HEK293 (cell line): ENCODE results near the gene RASA3.

ENCODE experiments used
- CTCF ChIA-PET: fragments of 350-600 bp; formaldehyde crosslinking; extraction: SDS; loops from one replicate; lab custom pipeline; 2021; ENCODE audit warnings: antibody characterized with exemption; lab: Yijun Ruan, JAX
- POLR2A ChIA-PET: fragments of 300-600 bp; formaldehyde crosslinking; extraction: SDS; loops from one replicate; lab custom pipeline; 2020; ENCODE audit warnings: antibody characterized with exemption, inconsistent platforms; lab: Yijun Ruan, JAX
- H3K27ac ChIP-seq: fragments of 200-500 bp; sonication (Bioruptor generic); 2 replicates; pipeline ENCODE4 v1.5.1; 2014; ENCODE audit warnings: low read depth, low read length, control low read depth, inconsistent platforms; ENCODE audit errors: extremely low read depth
- H3K36me3 ChIP-seq, 2 experiments: fragments of 200-500 bp in 1 of 2; sonication (Bioruptor generic) in 1 of 2; 1 replicate in 1 of 2; 2 replicates in 1 of 2; pipeline ENCODE4 v1.5.1; 2014 to 2017; ENCODE audit warnings: inconsistent platforms in 2 of 2, low read length in 2 of 2; ENCODE audit not compliant: control insufficient read depth in 2 of 2, insufficient read depth in 1 of 2
- H3K4me1 ChIP-seq: fragments of 200-500 bp; sonication (Bioruptor generic); 2 replicates; pipeline ENCODE4 v1.5.1; 2014; ENCODE audit warnings: mild to moderate bottlenecking, low read length, inconsistent platforms; ENCODE audit not compliant: control insufficient read depth, insufficient read depth
- H3K4me3 ChIP-seq: 2 replicates; pipeline ENCODE4 v1.5.1; 2011; ENCODE audit warnings: low read depth, mild to moderate bottlenecking, control low read depth, low read length, moderate library complexity
- H3K9me3 ChIP-seq: fragments of 200-500 bp; sonication (Bioruptor generic); 2 replicates; pipeline ENCODE4 v1.5.1; 2014; ENCODE audit warnings: low read depth, low read length, inconsistent platforms; ENCODE audit not compliant: control insufficient read depth, insufficient read depth
- ATF2 ChIP-seq: fragments of 450-650 bp; formaldehyde crosslinking; IDR thresholded peaks from 2 replicates; pipeline ENCODE4 v1.5.1; 2016; ENCODE audit warnings: missing biosample characterization, missing genetic modification characterization, low read depth
- GLI4 ChIP-seq: fragments of 450-650 bp; formaldehyde crosslinking; IDR thresholded peaks from 2 replicates; pipeline ENCODE4 v1.5.1; 2016; ENCODE audit warnings: missing biosample characterization, missing genetic modification characterization
- HOXD13 ChIP-seq: sonication (generic); formaldehyde crosslinking; IDR thresholded peaks from 2 replicates; pipeline ENCODE4 v1.8.0; 2022; ENCODE audit warnings: missing genetic modification reagents, borderline replicate concordance
- MEIS1 ChIP-seq: sonication (generic); formaldehyde crosslinking; IDR thresholded peaks from 2 replicates; pipeline ENCODE4 v1.8.1; 2022; ENCODE audit warnings: missing genetic modification reagents, mild to moderate bottlenecking, borderline replicate concordance
- PRDM1 ChIP-seq: fragments of 450-650 bp; formaldehyde crosslinking; IDR thresholded peaks from 2 replicates; pipeline ENCODE4; 2016; ENCODE audit warnings: missing biosample characterization, missing genetic modification characterization
- PRDM4 ChIP-seq: fragments of 450-650 bp; formaldehyde crosslinking; IDR thresholded peaks from 2 replicates; pipeline ENCODE4 v1.5.1; 2017; ENCODE audit warnings: missing biosample characterization, missing genetic modification characterization
- PRDM6 ChIP-seq: fragments of 450-650 bp; formaldehyde crosslinking; IDR thresholded peaks from 2 replicates; pipeline ENCODE4 v1.5.1; 2017; ENCODE audit warnings: missing biosample characterization, missing genetic modification characterization
- SALL2 ChIP-seq: fragments of 450-650 bp; formaldehyde crosslinking; IDR thresholded peaks from 2 replicates; pipeline ENCODE4 v1.5.0; 2017; ENCODE audit warnings: missing biosample characterization, mild to moderate bottlenecking, missing genetic modification characterization, borderline replicate concordance
- SCRT2 ChIP-seq: fragments of 450-650 bp; formaldehyde crosslinking; IDR thresholded peaks from 2 replicates; pipeline ENCODE4 v1.5.1; 2016; ENCODE audit warnings: missing biosample characterization, missing genetic modification characterization
- ZBTB21 ChIP-seq: fragments of 450-650 bp; formaldehyde crosslinking; IDR thresholded peaks from 2 replicates; pipeline ENCODE4 v1.5.1; 2017; ENCODE audit warnings: missing biosample characterization, missing genetic modification characterization
- ZBTB49 ChIP-seq: fragments of 450-650 bp; formaldehyde crosslinking; IDR thresholded peaks from 2 replicates; pipeline ENCODE4 v1.5.1; 2016; ENCODE audit warnings: missing biosample characterization, missing genetic modification characterization, low read depth
- ZNF366 ChIP-seq: fragments of 450-650 bp; formaldehyde crosslinking; conservative IDR thresholded peaks from 2 replicates; pipeline ENCODE4 v1.5.1; 2016; ENCODE audit warnings: missing biosample characterization, missing genetic modification characterization
- ZNF473 ChIP-seq: fragments of 450-650 bp; formaldehyde crosslinking; IDR thresholded peaks from 2 replicates; pipeline ENCODE4 v1.5.1; 2017; ENCODE audit warnings: missing biosample characterization, missing genetic modification characterization
- ZNF518A ChIP-seq: fragments of 450-650 bp; formaldehyde crosslinking; conservative IDR thresholded peaks from 2 replicates; pipeline ENCODE4 v1.5.1; 2016; ENCODE audit warnings: low read depth, missing biosample characterization, missing genetic modification characterization
- ZNF629 ChIP-seq: fragments of 450-650 bp; formaldehyde crosslinking; IDR thresholded peaks from 2 replicates; pipeline ENCODE4 v1.5.1; 2017; ENCODE audit warnings: missing biosample characterization, missing genetic modification characterization
- ZNF658 ChIP-seq: fragments of 450-650 bp; formaldehyde crosslinking; IDR thresholded peaks from 2 replicates; pipeline ENCODE4; 2016; ENCODE audit warnings: missing biosample characterization, missing genetic modification characterization
- ZNF660 ChIP-seq: fragments of 450-650 bp; IDR thresholded peaks from 2 replicates; pipeline ENCODE4 v1.5.1; 2018; ENCODE audit warnings: missing biosample characterization, mild to moderate bottlenecking, missing genetic modification characterization
- ZNF704 ChIP-seq: fragments of 450-650 bp; formaldehyde crosslinking; IDR thresholded peaks from 2 replicates; pipeline ENCODE4 v1.5.1; 2016; ENCODE audit warnings: missing biosample characterization, missing genetic modification characterization
- ZNF777 ChIP-seq: fragments of 450-650 bp; formaldehyde crosslinking; IDR thresholded peaks from 2 replicates; pipeline ENCODE4 v1.5.1; 2017; ENCODE audit warnings: missing biosample characterization, missing genetic modification characterization, borderline replicate concordance
- ZSCAN18 ChIP-seq: fragments of 450-650 bp; formaldehyde crosslinking; IDR thresholded peaks from 2 replicates; pipeline ENCODE4 v1.5.1; 2016; ENCODE audit warnings: missing biosample characterization, missing genetic modification characterization
- ZSCAN23 ChIP-seq: fragments of 450-650 bp; formaldehyde crosslinking; IDR thresholded peaks from 2 replicates; pipeline ENCODE4 v1.5.1; 2016; ENCODE audit warnings: missing biosample characterization, missing genetic modification characterization
- ZSCAN30 ChIP-seq: fragments of 450-650 bp; IDR thresholded peaks from 2 replicates; pipeline ENCODE4 v1.5.1; 2018; ENCODE audit warnings: missing biosample characterization, mild to moderate bottlenecking, missing genetic modification characterization, moderate library complexity

RASA3 gene

GRCh38 chr13:113980489-113981064, 151.8 kb downstream of the RASA3 start:
- TF ChIP-seq ZNF660 (tag by site-specific recombination) (peak; percentile 77), MEIS1 (CRISPR knock-in tag) (no peak), ZNF658 (tag by site-specific recombination) (no peak), SCRT2 (tag by site-specific recombination) (peak; percentile 59), ATF2 (tag by site-specific recombination) (no peak), GLI4 (tag by site-specific recombination) (no peak), ZNF518A (tag by site-specific recombination) (no peak), ZNF777 (tag by site-specific recombination) (no peak), ZSCAN18 (no peak), PRDM6 (tag by site-specific recombination) (no peak), PRDM1 (tag by site-specific recombination) (no peak), ZNF629 (tag by site-specific recombination) (peak; percentile 72), ZNF473 (0 out of 2 replicates have a peak, but pooled peaks have one; percentile 80), SALL2 (tag by site-specific recombination) (no peak), ZNF366 (tag by site-specific recombination) (peak; percentile 87), PRDM4 (no peak), ZNF704 (no peak), ZBTB21 (tag by site-specific recombination) (peak; percentile 85), HOXD13 (CRISPR knock-in tag) (no peak), ZBTB49 (tag by site-specific recombination) (no peak), ZSCAN23 (tag by site-specific recombination) (no peak), ZSCAN30 (tag by site-specific recombination) (no peak)
- H3K36me3 ChIP-seq = peaks cover 0 to 12% of the 10 kb centered on the region in 2 experiments; a peak in 1 of 3 replicates
- H3K4me3 ChIP-seq = no peak overlapping the region
- H3K27ac ChIP-seq = no peak overlapping the region
- no peaks in the 10 kb centered on the region for H3K4me1 ChIP-seq
- H3K9me3 ChIP-seq = no peaks in the 10 kb centered on the region
- ChIA-PET CTCF (no interaction called here), POLR2A (no interaction called here)
